Loucy (cell line): ENCODE measurements around the gene WDR7.

Experiments
- EZH2phosphoT487 ChIP-seq: fragments of 200-600 bp; IDR thresholded peaks from 2 replicates; pipeline ENCODE4 v1.6.1; 2018; ENCODE audit warnings: antibody characterized with exemption, mild to moderate bottlenecking, moderate library complexity, borderline replicate concordance
- TF ChIP-seq, protein P1 (sequence below): fragments of 200-600 bp; sonication (generic); conservative IDR thresholded peaks from 2 replicates; pipeline ENCODE4 v1.5.1; 2014; ENCODE audit warnings: mild to moderate bottlenecking, antibody characterized with exemption, low read length

- TF ChIP-seq, protein P1, sequence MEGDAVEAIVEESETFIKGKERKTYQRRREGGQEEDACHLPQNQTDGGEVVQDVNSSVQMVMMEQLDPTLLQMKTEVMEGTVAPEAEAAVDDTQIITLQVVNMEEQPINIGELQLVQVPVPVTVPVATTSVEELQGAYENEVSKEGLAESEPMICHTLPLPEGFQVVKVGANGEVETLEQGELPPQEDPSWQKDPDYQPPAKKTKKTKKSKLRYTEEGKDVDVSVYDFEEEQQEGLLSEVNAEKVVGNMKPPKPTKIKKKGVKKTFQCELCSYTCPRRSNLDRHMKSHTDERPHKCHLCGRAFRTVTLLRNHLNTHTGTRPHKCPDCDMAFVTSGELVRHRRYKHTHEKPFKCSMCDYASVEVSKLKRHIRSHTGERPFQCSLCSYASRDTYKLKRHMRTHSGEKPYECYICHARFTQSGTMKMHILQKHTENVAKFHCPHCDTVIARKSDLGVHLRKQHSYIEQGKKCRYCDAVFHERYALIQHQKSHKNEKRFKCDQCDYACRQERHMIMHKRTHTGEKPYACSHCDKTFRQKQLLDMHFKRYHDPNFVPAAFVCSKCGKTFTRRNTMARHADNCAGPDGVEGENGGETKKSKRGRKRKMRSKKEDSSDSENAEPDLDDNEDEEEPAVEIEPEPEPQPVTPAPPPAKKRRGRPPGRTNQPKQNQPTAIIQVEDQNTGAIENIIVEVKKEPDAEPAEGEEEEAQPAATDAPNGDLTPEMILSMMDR = peak; percentile 41
- TF ChIP-seq EZH2phosphoT487 = no peak
These were observed 401.0 kb downstream of the WDR7 start for GRCh38 chr18:57052173-57052572.
